ENCODE data around the gene CLDN10. TPM values are rescaled to one million over a fixed set of nuclear protein-coding genes. Genes with fewer than 3 reads are reported as not detected.

The CLDN10 gene
- total and polyA plus RNA-seq, 2 donors (not counting 3 experiments of a cell fraction or from before 2014, with no cell fraction given): 0.49 to 0.69 TPM

- Histone ChIP-seq H3K4me1 (ENCODE audit: control insufficient read depth, extremely low read depth, insufficient read depth, low read length) (peaks cover 11% of the 10 kb centered on the region), H3K27ac (ENCODE audit: insufficient read depth, low read depth, low read length) (no peak overlapping the region), H3K36me3 (ENCODE audit: control insufficient read depth in 2 of 2, extremely low read depth in 1 of 2, insufficient read depth in 2 of 2, low read length in 2 of 2) (no peaks in the 10 kb centered on the region), H3K27me3 (ENCODE audit: control insufficient read depth in 2 of 2, insufficient read depth in 2 of 2, low read length in 2 of 2) (no peaks in the 10 kb centered on the region), H3K9me1 (replicated peaks; ENCODE audit: control insufficient read depth, extremely low read depth, insufficient read depth, low read length) (no peaks in the 10 kb centered on the region), H4K20me1 (replicated peaks; ENCODE audit: control insufficient read depth, extremely low read depth, insufficient read depth, low read length) (no peaks in the 10 kb centered on the region), H3K79me2 (ENCODE audit: control insufficient read depth, insufficient read depth, low read length) (no peaks in the 10 kb centered on the region), H3K4me2 (ENCODE audit: insufficient read depth, low read length) (no peak overlapping the region), H3K9me3 (replicated peaks; ENCODE audit: control insufficient read depth, insufficient read depth, low read length) (no peaks in the 10 kb centered on the region), H3K4me3 (replicated peaks in 1 of 3; ENCODE audit: insufficient read depth in 1 of 3, low read depth in 1 of 3, low read length in 3 of 3) (no peak overlapping the region), H3K9ac (replicated peaks; ENCODE audit: extremely low read depth, insufficient read depth, low read length) (no peak overlapping the region), H2AFZ (ENCODE audit: low read depth, low read length) (no peak overlapping the region)
- CTCF ChIA-PET: no interaction called here
- no peak for DNase-seq (ENCODE audit: low read depth, low spot score)
- POLR2A ChIA-PET: no interaction called here
- BruUV-seq (replicated peaks): no TSS peak
- intact Hi-C loops (cut with micrococcal nuclease) (no loop called here), dilution Hi-C loops (cut with MboI; ENCODE audit: extremely low pct_ligation_motif_present, low sequenced_read_pairs) (no loop called here)
- no peak for TF ChIP-seq MYC (IDR thresholded peaks at IDR 0.05; ENCODE audit: low read depth, low read length)
- TF ChIP-seq GATA2 (IDR thresholded peaks at IDR 0.05; ENCODE audit: insufficient read depth, insufficient read length, low read depth, low read length): no peak
- FAIRE-seq: no peak
Observed at GRCh38 chr13:95568131-95568530, 15.6 kb downstream of the CLDN10 start.

GRCh38 chr13:95570016-95570415 lies 17.5 kb downstream of the CLDN10 start:
- Histone ChIP-seq H3K36me3 (ENCODE audit: control insufficient read depth in 2 of 2, extremely low read depth in 1 of 2, insufficient read depth in 2 of 2, low read length in 2 of 2) (no peaks in the 10 kb centered on the region), H3K79me2 (ENCODE audit: control insufficient read depth, insufficient read depth, low read length) (no peaks in the 10 kb centered on the region), H3K9ac (replicated peaks; ENCODE audit: extremely low read depth, insufficient read depth, low read length) (no peak overlapping the region), H3K27ac (ENCODE audit: insufficient read depth, low read depth, low read length) (no peak overlapping the region), H3K4me1 (ENCODE audit: control insufficient read depth, extremely low read depth, insufficient read depth, low read length) (peaks cover 7% of the 10 kb centered on the region), H4K20me1 (replicated peaks; ENCODE audit: control insufficient read depth, extremely low read depth, insufficient read depth, low read length) (no peaks in the 10 kb centered on the region), H3K9me3 (replicated peaks; ENCODE audit: control insufficient read depth, insufficient read depth, low read length) (no peaks in the 10 kb centered on the region), H2AFZ (ENCODE audit: low read depth, low read length) (no peak overlapping the region), H3K4me3 (replicated peaks in 1 of 3; ENCODE audit: insufficient read depth in 1 of 3, low read depth in 1 of 3, low read length in 3 of 3) (no peak overlapping the region), H3K4me2 (ENCODE audit: insufficient read depth, low read length) (no peak overlapping the region), H3K27me3 (ENCODE audit: control insufficient read depth in 2 of 2, insufficient read depth in 2 of 2, low read length in 2 of 2) (no peaks in the 10 kb centered on the region), H3K9me1 (replicated peaks; ENCODE audit: control insufficient read depth, extremely low read depth, insufficient read depth, low read length) (no peaks in the 10 kb centered on the region)
- DNase-seq (ENCODE audit: low read depth, low spot score) (no peak), FAIRE-seq (no peak)
- POLR2A ChIA-PET: no interaction called here
- dilution Hi-C loops (cut with MboI; ENCODE audit: extremely low pct_ligation_motif_present, low sequenced_read_pairs) (no loop called here), intact Hi-C loops (cut with micrococcal nuclease) (no loop called here)
- CTCF ChIA-PET: no interaction called here
- no TSS peak for BruUV-seq (replicated peaks)
- no peak for TF ChIP-seq EZH2 (IDR thresholded peaks at IDR 0.05; ENCODE audit: borderline replicate concordance, low read depth, low read length, severe bottlenecking)
- TF ChIP-seq MAX (IDR thresholded peaks at IDR 0.05; ENCODE audit: insufficient read depth, insufficient read length): no peak
- TF ChIP-seq POLR2AphosphoS5 (IDR thresholded peaks at IDR 0.05; ENCODE audit: insufficient read depth, low read depth, low read length): no peak
- TF ChIP-seq FOS (IDR thresholded peaks at IDR 0.05; ENCODE audit: borderline replicate concordance, insufficient read depth, low read length): no peak
- no peak for TF ChIP-seq POLR2A (IDR thresholded peaks at IDR 0.05; ENCODE audit: low read depth, low read length)

Data from endothelial cell of umbilical vein (primary cell).